ENCODE data around the gene STRN.
"Not testable (repeated sequence)": the region's sequence is repeated elsewhere in the genome, so short reads cannot be mapped to it uniquely, and the experiment has no call there.

The STRN gene

GRCh38 chr2:36834731-36835524, 131.4 kb downstream of the STRN start:
- DNase-seq (ENCODE audit: low read depth in 2 of 2), result no peak

GRCh38 chr2:36834203-36834602, 132.1 kb downstream of the STRN start:
- no peak for DNase-seq (ENCODE audit: low read depth in 2 of 2)

- DNase-seq (ENCODE audit: low read depth in 2 of 2), result no peak
Measured at GRCh38 chr2:36831185-36831584, 135.2 kb downstream of the STRN start.

- DNase-seq (ENCODE audit: low read depth in 2 of 2), result not testable (repeated sequence)
Measured at GRCh38 chr2:36824683-36825082, 141.7 kb downstream of the STRN start.

GRCh38 chr2:36824273-36824672, 142.1 kb downstream of the STRN start:
- no peak for DNase-seq (ENCODE audit: low read depth in 2 of 2)

GRCh38 chr2:36823862-36824261, 142.5 kb downstream of the STRN start:
- DNase-seq (ENCODE audit: low read depth in 2 of 2), result no peak

GRCh38 chr2:36820942-36821605, 145.3 kb downstream of the STRN start:
- DNase-seq (ENCODE audit: low read depth in 2 of 2), result no peak

- no peak for DNase-seq (ENCODE audit: low read depth in 2 of 2)
Measured at GRCh38 chr2:36819095-36819711, 147.1 kb downstream of the STRN start.

- DNase-seq (ENCODE audit: low read depth in 2 of 2), result no peak
Measured at GRCh38 chr2:36818542-36818941, 147.8 kb downstream of the STRN start.

- DNase-seq (ENCODE audit: low read depth in 2 of 2), result no peak
Measured at GRCh38 chr2:36812196-36812595, 154.1 kb downstream of the STRN start.

GRCh38 chr2:36811071-36811470, 155.3 kb downstream of the STRN start:
- DNase-seq (ENCODE audit: low read depth in 2 of 2), result no peak

- no peak for DNase-seq (ENCODE audit: low read depth in 2 of 2)
Measured at GRCh38 chr2:36809069-36809445, 157.3 kb downstream of the STRN start.

- DNase-seq (ENCODE audit: low read depth in 2 of 2), result no peak
Measured at GRCh38 chr2:36808386-36809068, 157.8 kb downstream of the STRN start.

- no peak for DNase-seq (ENCODE audit: low read depth in 2 of 2)
Measured at GRCh38 chr2:36807223-36807886, 159.0 kb downstream of the STRN start.

GRCh38 chr2:36805635-36806224, 160.6 kb downstream of the STRN start:
- DNase-seq (ENCODE audit: low read depth in 2 of 2), result no peak

- DNase-seq (ENCODE audit: low read depth in 2 of 2), result no peak
Measured at GRCh38 chr2:36802952-36803351, 163.4 kb downstream of the STRN start.

- DNase-seq (ENCODE audit: low read depth in 2 of 2), result no peak
Measured at GRCh38 chr2:36801088-36801487, 165.2 kb downstream of the STRN start.

- DNase-seq (ENCODE audit: low read depth in 2 of 2), result peak; percentile 15 to 28
Measured at GRCh38 chr2:36800381-36800780, 166.0 kb downstream of the STRN start.

- no peak for DNase-seq (ENCODE audit: low read depth in 2 of 2)
Measured at GRCh38 chr2:36798724-36799123, 167.6 kb downstream of the STRN start.

- no peak for DNase-seq (ENCODE audit: low read depth in 2 of 2)
Measured at GRCh38 chr2:36797324-36798070, 168.8 kb downstream of the STRN start.

Data from stimulated activated CD4-positive, alpha-beta T cell treated with anti-CD3 and anti-CD28 coated beads, Interleukin-1b, Interleukin-23, amount 100 ng/mL, for 4 hours (primary cell).